GM21528 (cell line): ENCODE data around the gene UBE2J2.

Experiments used
- ATAC-seq: cut with Tn5 transposase; IDR thresholded peaks from one replicate; pipeline ENCODE4 v1.9.1; 2021; ENCODE audit warnings: mild to moderate bottlenecking, moderate library complexity; ENCODE audit not compliant: unreplicated experiment, low FRiP score

UBE2J2 gene

DNA sequence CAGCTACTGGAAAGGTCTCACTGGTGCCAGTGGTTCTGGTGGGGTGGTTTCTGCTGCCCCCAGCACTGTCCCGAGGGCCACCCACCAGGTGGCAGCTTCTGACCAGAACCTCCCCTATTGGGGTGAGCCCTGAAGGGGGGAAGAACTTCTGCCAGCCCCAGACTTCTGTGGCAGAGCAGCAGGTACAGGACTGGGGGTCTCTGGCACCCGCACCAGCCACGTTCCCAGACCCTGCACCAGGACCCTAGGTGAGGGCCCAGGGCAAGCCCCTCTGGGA is 36.4 kb upstream of the UBE2J2 start:
- ATAC-seq, result no peak

DNA sequence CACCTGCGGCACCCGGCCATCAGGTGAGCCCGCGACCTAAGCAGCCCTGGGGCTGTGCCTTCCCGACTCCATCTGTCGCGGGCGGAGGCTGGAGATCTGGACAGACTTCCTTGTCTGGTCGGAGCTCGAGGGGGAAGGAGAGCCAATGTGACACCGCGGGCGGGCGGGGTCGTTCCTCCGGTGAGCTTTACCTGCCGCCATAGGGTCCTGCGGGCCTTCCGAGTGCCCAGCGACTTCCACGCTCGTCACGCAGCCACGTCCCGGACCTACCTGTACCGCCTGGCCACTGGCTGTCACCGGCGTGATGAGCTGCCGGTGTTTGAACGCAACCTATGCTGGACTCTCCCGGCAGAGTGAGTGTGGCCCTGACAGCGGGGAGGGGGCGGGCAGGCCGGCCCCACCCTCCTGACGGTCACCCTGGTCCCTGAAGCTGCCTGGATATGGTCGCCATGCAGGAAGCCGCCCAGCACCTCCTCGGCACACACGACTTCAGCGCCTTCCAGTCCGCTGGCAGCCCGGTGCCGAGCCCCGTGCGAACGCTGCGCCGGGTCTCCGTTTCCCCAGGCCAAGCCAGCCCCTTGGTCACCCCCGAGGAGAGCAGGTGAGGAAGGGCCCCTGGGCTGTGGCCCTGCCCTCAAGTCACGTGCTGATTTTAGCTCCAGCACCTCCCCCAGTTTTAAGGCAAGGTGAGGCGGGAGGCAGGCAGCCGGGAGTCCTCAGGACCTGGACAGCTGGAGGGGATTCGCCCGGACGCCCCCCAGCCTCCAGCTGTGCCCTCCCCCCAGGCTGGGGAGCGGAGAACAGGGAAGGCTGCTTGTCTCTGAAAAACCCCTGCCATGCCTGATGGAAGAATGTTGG is 35.8 kb upstream of the UBE2J2 start:
- no peak for ATAC-seq

DNA sequence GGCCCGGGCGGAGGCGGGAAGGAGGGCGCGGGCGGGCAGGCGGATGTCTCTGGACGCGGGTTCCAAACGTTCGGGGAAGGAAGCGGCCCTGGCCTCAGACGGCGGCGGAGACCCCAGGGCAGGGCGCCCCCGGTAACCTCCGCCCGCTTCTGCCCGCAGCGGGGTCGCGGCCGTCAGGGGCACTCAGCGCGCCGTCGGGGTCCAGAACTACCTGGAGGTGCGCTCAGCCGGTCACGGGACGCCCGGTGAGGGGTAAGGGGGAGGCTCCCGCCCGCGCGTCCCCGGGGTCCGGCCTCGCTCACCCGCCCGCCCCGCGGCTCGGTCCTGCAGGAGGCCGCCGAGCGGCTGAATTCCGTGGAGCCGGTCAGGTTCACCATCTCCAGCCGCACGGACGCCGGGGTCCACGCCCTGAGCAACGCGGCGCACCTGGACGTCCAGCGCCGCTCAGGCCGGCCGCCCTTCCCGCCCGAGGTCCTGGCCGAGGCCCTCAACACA is 35.1 kb upstream of the UBE2J2 start:
- ATAC-seq, result peak; percentile 0

DNA sequence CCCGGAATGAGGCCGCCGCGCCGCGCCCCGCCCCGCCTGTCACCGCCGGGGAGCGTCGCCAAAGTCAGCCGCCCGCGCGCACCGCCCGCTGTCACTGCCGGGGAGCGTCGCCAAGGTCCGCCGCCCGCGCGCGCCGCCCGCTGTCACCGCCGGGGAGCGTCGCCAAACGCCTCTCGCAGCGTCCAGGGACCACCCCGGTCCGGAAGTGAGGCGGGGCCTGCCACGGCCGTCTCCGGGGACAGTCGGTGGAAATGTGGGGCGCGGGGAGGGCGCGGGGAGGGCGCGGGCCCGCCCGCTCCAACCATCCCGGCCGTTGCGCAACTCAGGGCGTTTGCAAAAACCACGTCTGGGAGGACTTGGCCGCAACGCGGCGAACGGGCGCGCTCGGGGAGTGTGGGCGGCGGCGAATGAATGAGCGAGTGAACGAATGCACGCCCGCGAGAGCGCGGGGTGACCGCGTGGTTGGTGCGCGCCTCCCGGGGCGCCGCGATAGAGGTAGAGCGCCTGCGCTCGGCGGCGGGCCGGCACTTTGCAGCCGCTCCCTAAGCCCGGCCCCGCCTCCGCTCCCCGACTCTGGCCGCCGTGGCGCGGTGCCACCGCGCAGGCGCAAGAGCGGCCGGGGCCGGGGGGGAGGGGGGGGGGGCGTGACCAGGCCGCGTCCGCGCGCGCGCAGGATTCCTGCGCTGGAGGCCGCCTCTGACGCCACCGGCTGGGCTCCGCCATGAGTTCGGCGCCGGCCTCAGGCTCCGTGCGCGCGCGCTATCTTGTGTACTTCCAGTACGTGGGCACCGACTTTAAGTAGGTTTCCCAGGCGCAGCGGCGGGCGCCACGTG is 34.5 kb upstream of the UBE2J2 start, which contains the start of the genes ACAP3 and PUSL1:
Gene ACAP3 (minus strand): TSS at position 8 of the 833 bp plus-strand sequence. CDS start 115 bp downstream, outside the sequence.
Gene PUSL1 (plus strand): TSS at position 675 of the 833 bp plus-strand sequence. CDS start 47 bp downstream, at position 722.
- ATAC-seq, result peak; percentile 53

DNA sequence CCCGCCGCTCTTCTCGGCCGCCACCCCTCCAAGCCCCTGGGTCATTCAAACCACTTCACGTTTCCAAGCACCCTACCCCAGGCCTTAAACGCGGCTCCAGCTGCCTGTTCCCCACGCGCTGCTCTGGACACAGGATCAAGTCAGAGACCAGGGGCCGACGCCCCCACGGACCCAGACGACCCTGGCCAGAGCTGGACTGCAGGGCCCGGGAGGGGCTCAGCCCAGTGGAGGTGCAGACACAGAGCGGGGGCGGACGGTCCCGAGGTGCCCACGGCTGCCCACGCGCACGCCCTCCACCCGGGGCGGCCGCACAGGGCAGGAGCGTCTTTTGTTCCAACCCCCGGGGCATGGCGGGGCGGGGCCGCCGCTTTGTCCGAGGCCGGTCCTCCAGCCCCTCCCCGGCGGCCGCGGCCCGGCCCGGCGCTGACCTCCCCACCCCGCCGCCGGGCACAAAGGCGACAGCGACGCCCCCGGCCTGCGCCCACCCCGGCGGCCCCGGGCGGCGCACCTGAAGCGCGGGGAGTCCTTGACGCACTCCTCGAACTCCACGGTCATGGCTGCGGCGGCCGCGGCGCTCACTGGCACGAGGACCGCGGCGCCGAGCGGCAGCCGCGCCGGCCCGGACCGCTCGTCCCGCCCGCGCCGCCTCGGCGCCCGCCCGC is 33.7 kb upstream of the UBE2J2 start:
- peak; percentile 6 for ATAC-seq

- ATAC-seq, result no peak
These were observed 33.1 kb upstream of the UBE2J2 start for GRCh38 chr1:1306661-1307260.

- no peak for ATAC-seq
These were observed 32.5 kb upstream of the UBE2J2 start for GRCh38 chr1:1306070-1306660.

GRCh38 chr1:1305300-1306069 is 31.8 kb upstream of the UBE2J2 start:
- no peak for ATAC-seq

- no peak for ATAC-seq
These were observed 31.0 kb upstream of the UBE2J2 start for GRCh38 chr1:1304331-1305299.

DNA sequence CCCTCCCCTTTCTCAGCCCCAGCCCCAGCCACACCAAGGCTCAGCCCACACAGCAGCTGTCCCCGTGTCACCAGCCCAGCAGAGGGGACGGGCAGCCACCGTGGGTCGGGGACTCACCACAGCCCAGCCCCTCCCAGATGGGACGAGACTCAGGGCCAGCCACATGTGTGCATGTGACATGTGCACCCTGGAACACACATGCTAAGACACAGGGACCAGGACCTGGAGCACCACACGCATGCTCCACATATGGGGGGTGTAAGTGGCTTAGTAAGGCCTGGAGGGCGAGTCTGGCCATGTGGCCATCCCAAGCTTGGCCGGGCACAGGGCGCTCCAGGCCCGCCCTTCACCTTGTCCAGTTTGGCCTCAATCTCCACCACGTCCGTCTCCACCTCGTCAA is 30.1 kb upstream of the UBE2J2 start:
- ATAC-seq, result no peak

- no peak for ATAC-seq
These were observed 29.4 kb upstream of the UBE2J2 start for GRCh38 chr1:1302951-1303509.

- no peak for ATAC-seq
These were observed 28.4 kb upstream of the UBE2J2 start for GRCh38 chr1:1302006-1302430.

GRCh38 chr1:1300352-1300739 is 26.7 kb upstream of the UBE2J2 start:
- no peak for ATAC-seq

GRCh38 chr1:1299686-1300351 is 26.2 kb upstream of the UBE2J2 start:
- no peak for ATAC-seq

DNA sequence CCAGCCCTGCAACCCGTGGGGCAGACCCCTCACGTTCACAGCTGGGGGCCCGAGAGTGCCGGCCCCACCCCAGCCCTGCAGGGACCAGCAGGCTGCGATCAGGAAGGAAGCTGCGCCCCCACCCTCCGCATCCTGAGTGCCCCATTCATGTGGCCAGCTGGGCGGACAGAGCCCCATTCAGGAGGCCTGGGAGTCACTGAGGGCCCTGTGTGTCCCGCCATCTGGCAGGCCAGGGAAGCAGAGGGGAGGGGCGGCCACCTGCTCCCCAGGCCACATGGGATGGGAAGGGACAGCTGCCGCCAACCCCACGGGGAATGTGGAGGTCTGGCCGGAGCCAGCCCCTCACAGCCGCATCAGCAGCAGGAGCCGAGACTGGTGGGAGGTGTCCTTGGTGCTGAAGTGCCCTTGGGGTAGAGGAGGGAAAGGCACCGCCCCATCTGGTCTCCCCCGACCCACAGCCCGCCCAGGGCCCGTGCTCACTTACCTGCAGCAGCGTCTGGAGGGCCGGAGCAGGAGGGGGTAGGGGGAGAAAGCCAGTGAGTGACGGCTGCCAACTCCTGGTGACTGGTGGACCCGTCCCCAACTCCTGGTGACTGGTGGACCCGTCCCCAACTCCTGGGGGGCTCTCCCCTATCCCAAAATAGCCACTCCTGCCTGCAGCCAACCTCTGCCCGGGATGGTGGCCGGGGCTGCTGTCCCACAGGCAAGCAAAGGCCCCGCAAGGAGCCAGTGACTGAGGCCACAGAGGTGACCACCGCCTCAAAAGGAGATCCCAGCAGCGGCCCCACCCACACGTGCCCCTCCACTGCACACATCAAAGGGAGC is 25.4 kb upstream of the UBE2J2 start:
- no peak for ATAC-seq

DNA sequence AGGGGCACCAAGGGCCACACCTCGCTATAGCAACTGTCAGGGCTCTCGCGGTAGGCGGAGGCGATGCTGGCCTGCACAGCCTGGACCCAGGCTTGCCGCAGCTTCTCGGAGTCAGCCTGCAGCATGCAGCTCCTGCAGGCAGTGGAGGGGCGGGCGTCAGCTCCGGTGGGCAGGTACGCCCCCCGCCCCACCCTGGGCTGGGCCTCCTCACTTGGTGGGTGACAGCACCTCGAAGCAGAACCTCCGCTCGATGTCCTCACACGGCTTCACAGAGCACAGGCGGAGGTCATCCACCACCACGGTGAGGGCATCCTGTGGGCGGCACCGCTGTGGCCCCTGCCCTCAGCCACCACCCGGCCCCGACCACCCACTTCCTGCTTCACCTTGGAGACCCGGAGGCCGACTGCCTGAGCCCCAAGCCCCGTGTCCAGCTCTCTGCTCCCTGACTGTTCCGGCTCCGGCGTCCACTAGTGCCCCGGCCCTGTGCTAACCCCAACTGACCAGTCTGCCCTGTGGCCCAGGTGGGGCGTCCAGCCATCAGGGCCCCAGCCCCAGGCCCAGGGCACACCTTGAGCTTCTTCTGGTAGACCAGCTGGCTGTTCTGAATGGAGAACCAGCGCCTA is 24.3 kb upstream of the UBE2J2 start:
- no peak for ATAC-seq
